H9 (cell line): Measurements from ENCODE around the gene PTK7. TPM values are rescaled to one million over a fixed set of nuclear protein-coding genes. Genes with fewer than 3 reads are reported as not detected.

Experiments used
- DNase-seq: peaks from one replicate; pipeline ENCODE4 v3.0.0-alpha.2; 2017
- H2AFZ ChIP-seq: one replicate; pipeline ENCODE4 v1.6.1; 2013; ENCODE audit warnings: mild to moderate bottlenecking, low read length, control low read depth, moderate library complexity
- H2AK5ac ChIP-seq: 2 replicates; pipeline ENCODE4 v1.6.1; 2013; ENCODE audit warnings: low read length, control low read depth, mixed read lengths; ENCODE audit not compliant: insufficient read length
- H2BK120ac ChIP-seq: one replicate; pipeline ENCODE4 v1.6.1; 2013; ENCODE audit warnings: low read depth, mild to moderate bottlenecking, low read length, control low read depth, inconsistent platforms; ENCODE audit not compliant: poor library complexity, severe bottlenecking
- H2BK12ac ChIP-seq: 2 replicates; pipeline ENCODE4 v1.6.1; 2013; ENCODE audit warnings: low read length, control low read depth, mixed read lengths, low read depth; ENCODE audit not compliant: insufficient read length
- H2BK15ac ChIP-seq: 2 replicates; pipeline ENCODE4 v1.6.1; 2013; ENCODE audit warnings: low read depth, low read length, control low read depth
- H2BK20ac ChIP-seq: one replicate; pipeline ENCODE4 v1.6.1; 2013; ENCODE audit warnings: low read depth, mild to moderate bottlenecking, low read length, control low read depth, inconsistent platforms; ENCODE audit not compliant: poor library complexity, severe bottlenecking
- H2BK5ac ChIP-seq: 2 replicates; pipeline ENCODE4 v1.6.1; 2013; ENCODE audit warnings: low read length, control low read depth, mixed read lengths; ENCODE audit not compliant: insufficient read length
- H3K14ac ChIP-seq: 2 replicates; pipeline ENCODE4 v1.6.1; 2013; ENCODE audit warnings: low read length, control low read depth; ENCODE audit not compliant: insufficient read depth
- H3K18ac ChIP-seq: 2 replicates; pipeline ENCODE4 v1.6.1; 2013; ENCODE audit warnings: low read depth, mild to moderate bottlenecking, mixed read lengths, low read length, control low read depth; ENCODE audit not compliant: insufficient read length
- H3K23ac ChIP-seq: 2 replicates; pipeline ENCODE4 v1.6.1; 2013; ENCODE audit warnings: low read length, control low read depth, mixed read lengths, low read depth; ENCODE audit not compliant: insufficient read length
- H3K23me2 ChIP-seq: 2 replicates; pipeline ENCODE4 v1.6.1; 2013; ENCODE audit warnings: low read depth, mild to moderate bottlenecking, mixed read lengths, low read length, control low read depth; ENCODE audit not compliant: insufficient read length, poor library complexity, severe bottlenecking
- H3K27ac ChIP-seq: 2 replicates; pipeline ENCODE4 v1.5.1; 2013; ENCODE audit warnings: low read length, control low read depth, mixed read lengths, low read depth; ENCODE audit not compliant: insufficient read length
- H3K27me3 ChIP-seq: 2 replicates; pipeline ENCODE4 v1.6.1; 2013; ENCODE audit warnings: low read length, control low read depth, inconsistent platforms; ENCODE audit not compliant: insufficient read depth
- H3K4ac ChIP-seq: 2 replicates; pipeline ENCODE4 v1.6.1; 2013; ENCODE audit warnings: low read depth, mild to moderate bottlenecking, control low read depth, inconsistent platforms, low read length, moderate library complexity
- H3K4me1 ChIP-seq: 2 replicates; pipeline ENCODE4 v1.6.1; 2013; ENCODE audit warnings: low read length, control low read depth, inconsistent platforms; ENCODE audit not compliant: insufficient read depth
- H3K4me2 ChIP-seq: 2 replicates; pipeline ENCODE4 v1.6.1; 2013; ENCODE audit warnings: low read length, control low read depth, mixed read lengths; ENCODE audit not compliant: insufficient read length, insufficient read depth
- H3K56ac ChIP-seq: 2 replicates; pipeline ENCODE4 v1.6.1; 2013; ENCODE audit warnings: low read depth, mild to moderate bottlenecking, mixed read lengths, low read length, control low read depth; ENCODE audit not compliant: insufficient read length
- H3K79me1 ChIP-seq: 2 replicates; pipeline ENCODE4 v1.6.1; 2013; ENCODE audit warnings: low read depth, mild to moderate bottlenecking, moderate library complexity, low read length, control low read depth, inconsistent platforms; ENCODE audit not compliant: insufficient read depth, poor library complexity, severe bottlenecking
- H3K79me2 ChIP-seq: 2 replicates; pipeline ENCODE4 v1.6.1; 2013; ENCODE audit warnings: low read length, control low read depth, inconsistent platforms; ENCODE audit not compliant: insufficient read depth
- H3K9ac ChIP-seq: 2 replicates; pipeline ENCODE4 v1.6.1; 2013; ENCODE audit warnings: low read length, control low read depth, mixed read lengths; ENCODE audit not compliant: insufficient read length; ENCODE audit errors: extremely low read depth
- H3K9me3 ChIP-seq: one replicate; pipeline ENCODE4 v1.6.1; 2013; ENCODE audit warnings: low read depth, low read length, inconsistent platforms; ENCODE audit not compliant: control insufficient read depth
- H3T11ph ChIP-seq: one replicate; pipeline ENCODE4 v1.6.1; 2013; ENCODE audit warnings: mild to moderate bottlenecking, low read length, control low read depth, inconsistent platforms
- H4K20me1 ChIP-seq: one replicate; pipeline ENCODE4 v1.6.1; 2013; ENCODE audit not compliant: control insufficient read depth, insufficient read length, insufficient read depth
- H4K5ac ChIP-seq: 2 replicates; pipeline ENCODE4 v1.6.1; 2013; ENCODE audit warnings: low read depth, mild to moderate bottlenecking, mixed read lengths, low read length, control low read depth; ENCODE audit not compliant: insufficient read length
- H4K8ac ChIP-seq: replicated peaks from 2 replicates; pipeline ENCODE4 v1.6.1; 2013; ENCODE audit warnings: low read length, control low read depth, mixed read lengths, low read depth; ENCODE audit not compliant: insufficient read length
- H4K91ac ChIP-seq: 2 replicates; pipeline ENCODE4 v1.6.1; 2013; ENCODE audit warnings: low read depth, mild to moderate bottlenecking, moderate library complexity, mixed read lengths, low read length, control low read depth; ENCODE audit not compliant: insufficient read length
- H3K27ac Mint-ChIP-seq, 3 experiments: 2 replicates in 2 of 3; 3 replicates in 1 of 3; pipeline ENCODE4 v1.8.0; 2020 to 2021; ENCODE audit warnings: mixed read lengths in 3 of 3, mild to moderate bottlenecking in 1 of 3, moderate library complexity in 1 of 3
- H3K27me3 Mint-ChIP-seq: 2 replicates; pipeline ENCODE4 v1.8.0; 2021; ENCODE audit warnings: low read depth, mild to moderate bottlenecking, moderate library complexity, mixed read lengths
- H3K36me3 Mint-ChIP-seq, 3 experiments: 2 replicates in 2 of 3; 3 replicates in 1 of 3; pipeline ENCODE4 v1.8.0; 2020 to 2021; ENCODE audit warnings: low read depth in 3 of 3, mixed read lengths in 3 of 3; ENCODE audit not compliant: insufficient read depth in 1 of 3
- H3K4me1 Mint-ChIP-seq, 2 experiments: 2 replicates each; pipeline ENCODE4 v1.8.0; 2020; ENCODE audit warnings: mixed read lengths in 2 of 2
- H3K4me3 Mint-ChIP-seq, 2 experiments: 2 replicates in 1 of 2; 3 replicates in 1 of 2; pipeline ENCODE4 v1.8.0; 2020 to 2021; ENCODE audit warnings: mild to moderate bottlenecking in 2 of 2, mixed read lengths in 2 of 2, moderate library complexity in 1 of 2
- H3K9me3 Mint-ChIP-seq, 2 experiments: 2 replicates in 1 of 2; 3 replicates in 1 of 2; pipeline ENCODE4 v1.8.0; 2020; ENCODE audit warnings: mild to moderate bottlenecking in 2 of 2, mixed read lengths in 2 of 2, moderate library complexity in 1 of 2
- WGBS: extraction: QIAGEN DNeasy Blood & Tissue Kit; methylation state at CpG from one replicate; pipeline ENCODE4 v1.1.7; 2013; ENCODE audit warnings: missing lambda C conversion rate, low lambda C conversion rate, mixed read lengths; ENCODE audit not compliant: insufficient read length; ENCODE audit errors: extremely low coverage; 5-methylcytosine and 5-hydroxymethylcytosine counted together
- total RNA-seq: library from RNA; stranded (reverse); gene quantifications from 2 replicates; pipeline ENCODE4 v1.2.1, GENCODE V29; 2021
- TF ChIP-seq, protein P1 (sequence below): fragments of 200-600 bp; sonication (generic); conservative IDR thresholded peaks from 3 replicates; pipeline ENCODE4 v1.8.0; 2021; ENCODE audit warnings: antibody characterized with exemption, mild to moderate bottlenecking

Gene PTK7
- total RNA-seq, 1 experiment from 2014 or later = 128 TPM

DNA sequence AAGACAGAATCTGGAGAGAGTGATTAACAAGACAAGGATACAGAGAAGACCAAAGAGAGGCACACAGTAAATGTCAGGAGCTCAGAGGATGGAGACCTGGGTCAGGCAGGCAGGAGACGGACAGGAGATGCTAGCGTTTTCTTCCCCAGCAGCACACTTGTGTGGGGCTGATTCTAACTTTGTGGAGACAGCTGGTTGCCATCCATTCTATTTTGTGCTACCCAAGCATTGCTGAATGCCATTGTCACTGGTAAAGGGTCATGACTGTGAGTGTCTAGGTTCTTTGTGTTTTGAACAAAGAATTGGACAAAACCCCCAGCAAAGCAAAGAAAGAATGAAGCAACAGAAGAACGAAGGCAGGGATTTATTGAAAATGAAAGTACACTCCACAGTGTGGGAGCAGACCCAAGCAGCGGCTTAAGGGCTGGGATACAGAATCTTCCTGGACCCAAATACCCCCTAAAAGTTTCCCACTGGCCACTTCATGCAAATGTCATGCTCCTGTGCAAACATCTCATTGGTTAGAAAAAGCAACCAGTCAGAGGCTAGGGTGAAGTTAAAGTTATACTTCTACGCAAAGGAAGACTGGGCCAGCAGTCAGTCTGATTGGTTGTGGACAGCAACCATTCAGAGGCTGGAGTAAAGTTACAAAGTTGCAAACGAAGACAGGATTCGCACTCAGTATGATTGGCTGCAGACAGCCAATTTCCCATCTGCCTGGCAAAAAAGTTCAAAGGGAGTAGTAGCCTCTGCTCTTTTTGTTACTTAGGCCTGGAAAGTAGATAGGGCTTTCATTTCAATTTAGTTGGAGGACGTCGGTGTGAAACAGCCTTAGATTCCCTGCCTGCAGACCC, 17.5 kb downstream of the PTK7 start:
- peak overlapping the region; percentile 40 to 91 (median 63) for H3K27ac Mint-ChIP-seq

More for the DNA sequence above, 17.5 kb downstream of the PTK7 start:
- no peak overlapping the region for H2BK20ac ChIP-seq
- Mint-ChIP-seq H3K9me3 (no peaks in the 10 kb centered on the region), H3K4me3 (peak overlapping the region in 1 of 2 experiments; percentile 51; a peak in 2 of 5 replicates), H3K36me3 (no peaks in the 10 kb centered on the region), H3K4me1 (peaks cover 75 to 77% of the 10 kb centered on the region in 2 experiments), H3K27me3 (no peaks in the 10 kb centered on the region)
- peak overlapping the region; percentile 12 for H3K4me2 ChIP-seq
- H3K23ac ChIP-seq = no peak overlapping the region
- H3K79me2 ChIP-seq = peaks cover 11% of the 10 kb centered on the region; the same call in 1 of the 2 replicates
- H2BK12ac ChIP-seq = no peak overlapping the region
- DNase-seq = peak; percentile 56
- no peak overlapping the region for H3T11ph ChIP-seq
- no peaks in the 10 kb centered on the region for H3K9me3 ChIP-seq
- no peak overlapping the region for H2AK5ac ChIP-seq
- H2BK120ac ChIP-seq = no peak overlapping the region
- no peaks in the 10 kb centered on the region for H3K79me1 ChIP-seq
- H4K8ac ChIP-seq = no peak overlapping the region
- H3K4me1 ChIP-seq = peaks cover 28% of the 10 kb centered on the region
- WGBS = no CpG with 5 or more reads among the region's 9 CpGs
- no peak overlapping the region for H2BK15ac ChIP-seq
- H3K18ac ChIP-seq = peak overlapping the region; percentile 34
- H3K27ac ChIP-seq = peak overlapping the region; percentile 36
- H2AFZ ChIP-seq = no peak overlapping the region
- no peak overlapping the region for H4K5ac ChIP-seq
- no peak overlapping the region for H3K14ac ChIP-seq
- no peaks in the 10 kb centered on the region for H3K27me3 ChIP-seq
- TF ChIP-seq, protein P1, sequence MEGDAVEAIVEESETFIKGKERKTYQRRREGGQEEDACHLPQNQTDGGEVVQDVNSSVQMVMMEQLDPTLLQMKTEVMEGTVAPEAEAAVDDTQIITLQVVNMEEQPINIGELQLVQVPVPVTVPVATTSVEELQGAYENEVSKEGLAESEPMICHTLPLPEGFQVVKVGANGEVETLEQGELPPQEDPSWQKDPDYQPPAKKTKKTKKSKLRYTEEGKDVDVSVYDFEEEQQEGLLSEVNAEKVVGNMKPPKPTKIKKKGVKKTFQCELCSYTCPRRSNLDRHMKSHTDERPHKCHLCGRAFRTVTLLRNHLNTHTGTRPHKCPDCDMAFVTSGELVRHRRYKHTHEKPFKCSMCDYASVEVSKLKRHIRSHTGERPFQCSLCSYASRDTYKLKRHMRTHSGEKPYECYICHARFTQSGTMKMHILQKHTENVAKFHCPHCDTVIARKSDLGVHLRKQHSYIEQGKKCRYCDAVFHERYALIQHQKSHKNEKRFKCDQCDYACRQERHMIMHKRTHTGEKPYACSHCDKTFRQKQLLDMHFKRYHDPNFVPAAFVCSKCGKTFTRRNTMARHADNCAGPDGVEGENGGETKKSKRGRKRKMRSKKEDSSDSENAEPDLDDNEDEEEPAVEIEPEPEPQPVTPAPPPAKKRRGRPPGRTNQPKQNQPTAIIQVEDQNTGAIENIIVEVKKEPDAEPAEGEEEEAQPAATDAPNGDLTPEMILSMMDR = no peak
- H4K91ac ChIP-seq = no peak overlapping the region
- peaks cover 3% of the 10 kb centered on the region for H3K23me2 ChIP-seq
- no peak overlapping the region for H3K9ac ChIP-seq
- H4K20me1 ChIP-seq = no peaks in the 10 kb centered on the region
- H3K56ac ChIP-seq = no peak overlapping the region
- H2BK5ac ChIP-seq = no peak overlapping the region
- no peak overlapping the region for H3K4ac ChIP-seq
